HCT116 (cell line): Measurements from ENCODE around the gene U2AF1. TPM values are rescaled to one million over a fixed set of nuclear protein-coding genes. Genes with fewer than 3 reads are reported as not detected.
"Not testable (repeated sequence)": the region's sequence is repeated elsewhere in the genome, so short reads cannot be mapped to it uniquely, and the experiment has no call there.

ENCODE experiments used
- ATAC-seq: fragments of 200-7000 bp; cut with Tn5 transposase; 2 replicates; pipeline ENCODE4 v1.9.1; 2020; ENCODE audit warnings: mild to moderate bottlenecking, moderate library complexity
- BruUV-seq: library from RNA; stranded (reverse); fragments of 400-500 nt; replicated peaks from 2 replicates; lab custom pipeline; 2021; lab: Mats Ljungman, UMichigan
- CTCF ChIA-PET: fragments of 300-600 bp; sonication (Branson Sonifier 250); formaldehyde crosslinking; loops from one replicate; lab custom pipeline; 2021; ENCODE audit warnings: antibody characterized with exemption; lab: Charles Lee
- POLR2A ChIA-PET: fragments of 300-600, 350-600 bp; sonication (Branson Sonifier 250); formaldehyde crosslinking; loops from one replicate; lab custom pipeline; 2021; ENCODE audit warnings: antibody characterized with exemption; lab: Charles Lee
- RAD21 ChIA-PET, 2 experiments: fragments of 300-600 bp; sonication (Branson Sonifier 250); formaldehyde crosslinking; loops; one replicate each; lab custom pipeline; 2023; ENCODE audit warnings: low total read pairs in 2 of 2; ENCODE audit not compliant: uncharacterized antibody in 2 of 2, unreplicated experiment in 2 of 2, low non-redundant PET in 1 of 2; lab: Charles Lee
- DNase-seq: peaks from one replicate; pipeline ENCODE4 v3.0.0-alpha.2; 2010; ENCODE audit warnings: low read depth, low spot score
- H2AFZ ChIP-seq: fragments of 200-600 bp; shearing (Covaris generic), sonication (generic); 2 replicates; pipeline ENCODE4 v1.6.1; 2017; ENCODE audit warnings: low read depth, mixed run types, mixed read lengths, antibody characterized with exemption, low read length; ENCODE audit not compliant: poor library complexity, severe bottlenecking
- H3K27ac ChIP-seq: 2 replicates; pipeline ENCODE4 v1.5.1; 2012; ENCODE audit warnings: low read depth, low read length
- H3K27me3 ChIP-seq: fragments of 200-600 bp; sonication (generic); 2 replicates; pipeline ENCODE4 v1.6.1; 2016; ENCODE audit warnings: mixed run types, low read length, mixed read lengths; ENCODE audit not compliant: insufficient read depth
- H3K36me3 ChIP-seq, 2 experiments: fragments of 200-500 bp in 1 of 2; fragments of 200-600 bp in 1 of 2; sonication (Bioruptor generic) in 1 of 2; sonication (generic) in 1 of 2; 2 replicates each; pipeline versions ENCODE4 v1.5.1 to v1.6.1; 2014 to 2016; ENCODE audit warnings: low read length in 2 of 2, inconsistent platforms in 1 of 2, mixed read lengths in 1 of 2, mixed run types in 1 of 2; ENCODE audit not compliant: insufficient read depth in 2 of 2, control insufficient read depth in 1 of 2
- H3K4me1 ChIP-seq, 2 experiments: fragments of 200-600 bp in 1 of 2; sonication (generic) in 1 of 2; 2 replicates each; pipeline versions ENCODE4 v1.5.1 to v1.6.1; 2012 to 2017; ENCODE audit warnings: low read length in 2 of 2, inconsistent platforms in 1 of 2, mild to moderate bottlenecking in 1 of 2, mixed read lengths in 1 of 2, mixed run types in 1 of 2, moderate library complexity in 1 of 2; ENCODE audit not compliant: insufficient read depth in 2 of 2, control insufficient read depth in 1 of 2
- H3K4me2 ChIP-seq: fragments of 200-600 bp; sonication (generic); 2 replicates; pipeline ENCODE4 v1.6.1; 2017; ENCODE audit warnings: mixed run types, low read length, mixed read lengths
- H3K4me3 ChIP-seq, 2 experiments: fragments of 200-600 bp in 1 of 2; sonication (generic) in 1 of 2; replicated peaks in 1 of 2; 2 replicates each; pipeline ENCODE4 v1.5.1; 2011 to 2016; ENCODE audit warnings: low read length in 2 of 2, control low read depth in 1 of 2, low read depth in 1 of 2, mild to moderate bottlenecking in 1 of 2, mixed read lengths in 1 of 2, mixed run types in 1 of 2
- H3K79me2 ChIP-seq: fragments of 200-600 bp; sonication (generic); 2 replicates; pipeline ENCODE4 v1.6.1; 2017; ENCODE audit warnings: mild to moderate bottlenecking, mixed run types, low read length, moderate library complexity, mixed read lengths; ENCODE audit not compliant: insufficient read depth
- H3K9ac ChIP-seq: fragments of 200-600 bp; sonication (generic); 2 replicates; pipeline ENCODE4 v1.6.1; 2016; ENCODE audit warnings: low read length, mixed read lengths
- H3K9me2 ChIP-seq: fragments of 200-600 bp; sonication (generic), shearing (Covaris generic); 2 replicates; pipeline ENCODE4 v1.6.1; 2017; ENCODE audit warnings: mixed run types, mild to moderate bottlenecking, moderate library complexity; ENCODE audit not compliant: insufficient read depth
- H3K9me3 ChIP-seq, 2 experiments: fragments of 200-500 bp in 1 of 2; fragments of 200-600 bp in 1 of 2; sonication (Bioruptor generic) in 1 of 2; sonication (generic) in 1 of 2; 2 replicates each; pipeline ENCODE4 v1.6.1; 2014 to 2017; ENCODE audit warnings: low read length in 2 of 2, mixed read lengths in 2 of 2, inconsistent platforms in 1 of 2, low read depth in 1 of 2, mild to moderate bottlenecking in 1 of 2, mixed run types in 1 of 2, moderate library complexity in 1 of 2; ENCODE audit not compliant: control insufficient read depth in 1 of 2, insufficient read depth in 1 of 2
- H4K20me1 ChIP-seq: fragments of 200-600 bp; sonication (generic), shearing (Covaris generic); 2 replicates; pipeline ENCODE4 v1.6.1; 2017; ENCODE audit warnings: mixed run types, mild to moderate bottlenecking, moderate library complexity; ENCODE audit not compliant: insufficient read depth
- intact Hi-C: fragments of 100-400 bp; cut with micrococcal nuclease; formaldehyde crosslinking; loops from 2 replicates; pipeline ENCODE4 v1.10.0; 2022
- total RNA-seq: library from RNA; stranded (reverse); gene quantifications from one replicate; pipeline ENCODE4 v1.2.1, GENCODE V29; 2021; ENCODE audit not compliant: unreplicated experiment

U2AF1 gene
- total RNA-seq, 1 experiment from 2014 or later, result 26.1 TPM

- CTCF ChIA-PET, result not testable (repeated sequence)
These were observed 39.3 kb upstream of the U2AF1 start for GRCh38 chr21:43146637-43147036.

GRCh38 chr21:43141407-43141806 lies 34.0 kb upstream of the U2AF1 start:
- H3K9me2 ChIP-seq, ATAC-seq, H4K20me1 ChIP-seq, POLR2A ChIA-PET, H3K27me3 ChIP-seq, BruUV-seq, H3K4me1 ChIP-seq, H3K9ac ChIP-seq, H3K4me2 ChIP-seq, RAD21 ChIA-PET, DNase-seq, H3K36me3 ChIP-seq, intact Hi-C loops, H2AFZ ChIP-seq, H3K4me3 ChIP-seq, CTCF ChIA-PET, H3K9me3 ChIP-seq, H3K79me2 ChIP-seq, H3K27ac ChIP-seq: not testable (repeated sequence)

More at GRCh38 chr21:43146637-43147036, 39.3 kb upstream of the U2AF1 start:
- DNase-seq, H3K4me3 ChIP-seq, RAD21 ChIA-PET, H3K4me2 ChIP-seq, H2AFZ ChIP-seq, H3K4me1 ChIP-seq, ATAC-seq, H3K79me2 ChIP-seq, H4K20me1 ChIP-seq, H3K9me2 ChIP-seq, BruUV-seq, H3K9ac ChIP-seq, H3K27ac ChIP-seq, POLR2A ChIA-PET, intact Hi-C loops, H3K36me3 ChIP-seq, H3K9me3 ChIP-seq, H3K27me3 ChIP-seq: not testable (repeated sequence)

- DNase-seq, H3K9ac ChIP-seq, H4K20me1 ChIP-seq, H3K4me3 ChIP-seq, H3K27me3 ChIP-seq, H3K79me2 ChIP-seq, H3K9me3 ChIP-seq, CTCF ChIA-PET, intact Hi-C loops, POLR2A ChIA-PET, H3K9me2 ChIP-seq, H3K4me2 ChIP-seq, H2AFZ ChIP-seq, BruUV-seq, H3K27ac ChIP-seq, H3K36me3 ChIP-seq, RAD21 ChIA-PET, H3K4me1 ChIP-seq: not testable (repeated sequence)
- peak; percentile 86 for ATAC-seq
These were observed 31.6 kb upstream of the U2AF1 start for GRCh38 chr21:43138944-43139343.

GRCh38 chr21:43134520-43134919 lies 27.1 kb upstream of the U2AF1 start:
- H3K36me3 ChIP-seq, DNase-seq, BruUV-seq, RAD21 ChIA-PET, H3K27ac ChIP-seq, H3K4me1 ChIP-seq, CTCF ChIA-PET, H4K20me1 ChIP-seq, H3K79me2 ChIP-seq, H3K9ac ChIP-seq, H3K4me3 ChIP-seq, H3K9me2 ChIP-seq, H3K9me3 ChIP-seq, POLR2A ChIA-PET, ATAC-seq, H2AFZ ChIP-seq, H3K4me2 ChIP-seq, intact Hi-C loops, H3K27me3 ChIP-seq: not testable (repeated sequence)
